HG03469 (cell line): ENCODE data around the gene VAV1.
"Not testable (repeated sequence)": the region's sequence is repeated elsewhere in the genome, so short reads cannot be mapped to it uniquely, and the experiment has no call there.

ENCODE experiments used
- ATAC-seq: cut with Tn5 transposase; IDR thresholded peaks from one replicate; pipeline ENCODE4 v1.9.1; 2021; ENCODE audit warnings: mild to moderate bottlenecking, moderate library complexity, moderate number of reproducible peaks; ENCODE audit not compliant: unreplicated experiment

The VAV1 gene

GRCh38 chr19:6736917-6737283, 35.6 kb upstream of the VAV1 start:
- no peak for ATAC-seq

- ATAC-seq: peak; percentile 53
These were observed 35.1 kb upstream of the VAV1 start, which contains the start of gene GPR108 for GRCh38 chr19:6737284-6737872. Gene GPR108, minus strand, starts transcription at chr19:6737580. Its CDS starts 4 bp downstream, at chr19:6737576.

GRCh38 chr19:6737873-6738786, 34.4 kb upstream of the VAV1 start:
- no peak for ATAC-seq

- no peak for ATAC-seq
These were observed 33.6 kb upstream of the VAV1 start for GRCh38 chr19:6738787-6739389.

GRCh38 chr19:6739390-6739882, 33.1 kb upstream of the VAV1 start, which contains the start of gene TRIP10:
Gene TRIP10, plus strand, starts transcription at chr19:6739680. Its CDS starts 82 bp downstream, at chr19:6739762.
- ATAC-seq: no peak

GRCh38 chr19:6739883-6740588, 32.5 kb upstream of the VAV1 start:
- no peak for ATAC-seq

- ATAC-seq: no peak
These were observed 31.7 kb upstream of the VAV1 start for GRCh38 chr19:6740589-6741343.

- no peak for ATAC-seq
These were observed 29.4 kb upstream of the VAV1 start for GRCh38 chr19:6743066-6743465.

GRCh38 chr19:6743714-6744380, 28.7 kb upstream of the VAV1 start:
- no peak for ATAC-seq

GRCh38 chr19:6744381-6745301, 27.9 kb upstream of the VAV1 start:
- no peak for ATAC-seq

GRCh38 chr19:6745965-6746364, 26.5 kb upstream of the VAV1 start:
- ATAC-seq: no peak

- ATAC-seq: not testable (repeated sequence)
These were observed 24.0 kb upstream of the VAV1 start for GRCh38 chr19:6748543-6748942.

- ATAC-seq: no peak
These were observed 22.4 kb upstream of the VAV1 start for GRCh38 chr19:6750062-6750461.

- ATAC-seq: no peak
These were observed 21.3 kb upstream of the VAV1 start for GRCh38 chr19:6751189-6751588.

GRCh38 chr19:6752256-6753177, 20.0 kb upstream of the VAV1 start:
- ATAC-seq: no peak

- ATAC-seq: peak; percentile 47
These were observed 19.1 kb upstream of the VAV1 start for GRCh38 chr19:6753178-6754031.

- no peak for ATAC-seq
These were observed 18.4 kb upstream of the VAV1 start for GRCh38 chr19:6754136-6754535.
